Measurements from ENCODE around the gene CHIT1. TPM values are rescaled to one million over a fixed set of nuclear protein-coding genes. Genes with fewer than 3 reads are reported as not detected.

The CHIT1 gene
- total and polyA plus RNA-seq, 2 of the 13 experiments (the other 11 are each of a cell fraction or from before 2014, with no cell fraction given): not detected

DNA sequence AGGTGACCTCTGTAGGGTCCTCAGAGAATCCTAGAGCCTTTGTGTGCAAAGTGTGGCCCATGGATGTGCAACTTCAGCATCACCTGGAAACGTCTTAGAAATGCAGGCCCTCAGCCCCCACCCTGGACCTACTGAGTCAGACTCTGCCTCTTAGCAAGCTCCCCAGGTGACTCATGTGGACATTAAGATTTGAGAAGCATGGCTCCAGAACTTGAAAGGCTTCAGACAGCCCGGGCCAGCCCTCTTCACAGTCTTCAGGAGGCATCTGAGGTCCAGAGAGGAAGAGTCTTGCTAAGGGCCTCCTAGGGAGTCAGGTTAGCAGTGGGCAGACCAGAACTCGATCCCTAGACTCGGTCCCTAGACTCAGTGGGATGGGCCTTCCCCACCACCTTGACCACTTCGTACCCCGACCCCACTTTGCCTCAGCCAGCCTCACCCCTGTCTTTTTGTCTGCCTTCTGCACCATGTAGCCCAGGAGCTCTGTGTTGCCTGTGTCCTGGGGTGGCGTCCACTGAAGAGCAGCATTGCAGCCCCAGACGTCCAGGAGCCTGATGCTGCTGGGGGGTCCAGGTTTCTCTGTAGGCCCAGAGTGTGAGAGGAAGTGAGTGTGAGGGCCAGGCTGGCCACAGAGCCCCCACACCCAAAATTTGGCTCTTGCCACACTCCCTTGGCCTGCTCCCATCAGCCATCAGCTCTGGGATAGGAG lies 58.7 kb downstream of the CHIT1 start:
- H3K4me2 ChIP-seq (ENCODE audit: low read depth, low read length): no peak overlapping the region
- BruUV-seq (replicated peaks): no TSS peak
- CTCF ChIA-PET (ENCODE audit: low intra/inter-chr PET ratio, low total read pairs): no interaction called here
- ATAC-seq (no peak), FAIRE-seq (no peak), DNase-seq (ENCODE audit: low spot score) (no peak)
- H4K20me1 ChIP-seq (ENCODE audit: insufficient read depth, low read length): 0 out of 2 replicates have a peak, but pooled peaks cover 4% of the 10 kb centered on the region
- TF ChIP-seq ZNF382 (CRISPR knock-in tag; IDR thresholded peaks at IDR 0.05; ENCODE audit: borderline replicate concordance): no peak
- TF ChIP-seq TEAD3 (CRISPR knock-in tag; optimal IDR thresholded peaks at IDR 0.05; ENCODE audit: borderline replicate concordance): no peak
- no peak for TF ChIP-seq JARID2 (CRISPR knock-in tag; IDR thresholded peaks at IDR 0.05; ENCODE audit: insufficient replicate concordance)
- no peak for TF ChIP-seq ZNF354B (CRISPR knock-in tag; IDR thresholded peaks at IDR 0.05)
- H3K79me2 ChIP-seq (ENCODE audit: insufficient read depth, low read length): no peaks in the 10 kb centered on the region
- POLR2A ChIA-PET: no interaction called here
- H3K36me3 ChIP-seq (replicated peaks in 1 of 2; ENCODE audit: control insufficient read depth in 1 of 2, insufficient read depth in 2 of 2, low read length in 2 of 2): no peaks in the 10 kb centered on the region
- no peak overlapping the region for H3K27ac ChIP-seq (ENCODE audit: extremely low read length, insufficient read depth, low read length)
- intact Hi-C loops (cut with micrococcal nuclease; ENCODE audit: unreplicated experiment): no loop called here
- H3K4me1 ChIP-seq (ENCODE audit: insufficient read depth, low read length): no peaks in the 10 kb centered on the region
- peaks cover 2 to 13% of the 10 kb centered on the region in 2 experiments; a peak in 3 of 5 replicates for H3K27me3 ChIP-seq (ENCODE audit: control insufficient read depth in 1 of 2, insufficient read depth in 2 of 2, low read length in 2 of 2)
- H3K9ac ChIP-seq (ENCODE audit: insufficient read depth, low read depth, low read length): no peak overlapping the region
- H2AFZ ChIP-seq (ENCODE audit: low read length): no peak overlapping the region
- WGBS (ENCODE audit: low lambda C conversion rate): 0% methylated on average over 2 of the region's 8 CpGs
- H3K9me3 ChIP-seq (ENCODE audit: low read length): no peaks in the 10 kb centered on the region
- in situ Hi-C loops (cut with HindIII; ENCODE audit: extremely low pct_ligation_motif_present, low pct_unique_long_range_greater_than_20kb): loop anchor here (5.0 kb wide), 1 partner anchor 53 kb away; no protein-coding TSS in a partner anchor
- no peak overlapping the region for H3K4me3 ChIP-seq (replicated peaks in 1 of 3; ENCODE audit: insufficient read depth in 1 of 3, low read depth in 2 of 3, low read length in 3 of 3)

DNA sequence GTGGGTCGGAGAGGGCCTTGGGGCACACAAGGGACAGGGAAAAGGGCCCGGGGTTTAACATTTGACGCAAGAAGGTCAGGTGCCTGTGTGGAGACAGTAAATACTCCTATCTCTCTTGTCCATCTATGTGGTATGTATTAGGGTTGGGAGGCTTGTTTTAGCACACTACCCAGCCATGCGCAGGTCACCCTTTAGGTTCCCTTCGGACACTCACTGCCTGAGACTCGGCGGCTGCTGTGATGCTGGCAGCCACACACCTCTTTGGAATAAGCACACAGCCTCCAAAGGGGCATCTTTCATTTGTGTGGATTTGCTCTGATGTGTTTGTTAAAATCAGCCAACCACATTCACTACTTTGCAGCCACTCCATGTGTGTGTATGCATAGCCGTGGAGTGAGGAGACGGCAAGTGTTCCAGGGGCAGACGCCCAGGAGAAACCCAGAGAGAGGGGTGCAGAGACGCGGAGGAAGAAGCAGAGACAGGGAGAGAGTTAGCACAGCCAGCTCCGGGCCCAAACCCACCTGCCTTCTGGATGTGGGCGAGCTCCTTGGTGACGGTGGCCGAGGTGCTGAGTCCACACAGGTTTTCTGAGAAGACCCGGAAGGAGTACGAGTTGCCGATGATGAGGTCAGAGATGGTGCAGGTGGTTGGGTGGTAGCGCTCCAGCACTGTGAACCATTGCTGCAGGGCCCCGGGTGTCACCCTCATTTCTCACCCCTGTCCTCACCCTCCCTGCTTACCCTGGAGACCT lies 59.5 kb downstream of the CHIT1 start:
- CTCF ChIA-PET (ENCODE audit: low intra/inter-chr PET ratio, low total read pairs): no interaction called here
- TF ChIP-seq MZF1 (CRISPR knock-in tag; IDR thresholded peaks at IDR 0.05; ENCODE audit: borderline replicate concordance) (no peak), ZNF12 (CRISPR knock-in tag; IDR thresholded peaks at IDR 0.05) (no peak), PLRG1 (conservative IDR thresholded peaks at IDR 0.05) (no peak), BATF2 (CRISPR knock-in tag; IDR thresholded peaks at IDR 0.05) (no peak), ZBTB42 (CRISPR knock-in tag; IDR thresholded peaks at IDR 0.05) (no peak), PPARG (CRISPR knock-in tag; conservative IDR thresholded peaks at IDR 0.05) (no peak), ZNF614 (CRISPR knock-in tag; IDR thresholded peaks at IDR 0.05; ENCODE audit: borderline replicate concordance) (no peak), GLMP (CRISPR knock-in tag; IDR thresholded peaks at IDR 0.05; ENCODE audit: borderline replicate concordance) (no peak), BORCS8-MEF2B (CRISPR knock-in tag; IDR thresholded peaks at IDR 0.05) (no peak)
- TF ChIP-seq, protein P1, sequence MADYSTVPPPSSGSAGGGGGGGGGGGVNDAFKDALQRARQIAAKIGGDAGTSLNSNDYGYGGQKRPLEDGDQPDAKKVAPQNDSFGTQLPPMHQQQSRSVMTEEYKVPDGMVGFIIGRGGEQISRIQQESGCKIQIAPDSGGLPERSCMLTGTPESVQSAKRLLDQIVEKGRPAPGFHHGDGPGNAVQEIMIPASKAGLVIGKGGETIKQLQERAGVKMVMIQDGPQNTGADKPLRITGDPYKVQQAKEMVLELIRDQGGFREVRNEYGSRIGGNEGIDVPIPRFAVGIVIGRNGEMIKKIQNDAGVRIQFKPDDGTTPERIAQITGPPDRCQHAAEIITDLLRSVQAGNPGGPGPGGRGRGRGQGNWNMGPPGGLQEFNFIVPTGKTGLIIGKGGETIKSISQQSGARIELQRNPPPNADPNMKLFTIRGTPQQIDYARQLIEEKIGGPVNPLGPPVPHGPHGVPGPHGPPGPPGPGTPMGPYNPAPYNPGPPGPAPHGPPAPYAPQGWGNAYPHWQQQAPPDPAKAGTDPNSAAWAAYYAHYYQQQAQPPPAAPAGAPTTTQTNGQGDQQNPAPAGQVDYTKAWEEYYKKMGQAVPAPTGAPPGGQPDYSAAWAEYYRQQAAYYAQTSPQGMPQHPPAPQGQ (CRISPR knock-in tag; IDR thresholded peaks at IDR 0.05; ENCODE audit: borderline replicate concordance): no peak

More for the DNA sequence above, 59.5 kb downstream of the CHIT1 start:
- DNase-seq (ENCODE audit: low spot score) (no peak), ATAC-seq (no peak), FAIRE-seq (no peak)
- intact Hi-C loops (cut with micrococcal nuclease; ENCODE audit: unreplicated experiment) (no loop called here), in situ Hi-C loops (cut with HindIII; ENCODE audit: extremely low pct_ligation_motif_present, low pct_unique_long_range_greater_than_20kb) (loop anchor here (5.0 kb wide), 2 partner anchors 47 to 53 kb away; no protein-coding TSS in a partner anchor)
- Histone ChIP-seq H4K20me1 (ENCODE audit: insufficient read depth, low read length) (0 out of 2 replicates have a peak, but pooled peaks cover 4% of the 10 kb centered on the region), H3K9me3 (ENCODE audit: low read length) (no peaks in the 10 kb centered on the region), H3K27me3 (ENCODE audit: control insufficient read depth in 1 of 2, insufficient read depth in 2 of 2, low read length in 2 of 2) (peaks cover 2 to 13% of the 10 kb centered on the region in 2 experiments; a peak in 3 of 5 replicates), H3K4me3 (replicated peaks in 1 of 3; ENCODE audit: insufficient read depth in 1 of 3, low read depth in 2 of 3, low read length in 3 of 3) (no peak overlapping the region), H3K79me2 (ENCODE audit: insufficient read depth, low read length) (no peaks in the 10 kb centered on the region), H3K4me1 (ENCODE audit: insufficient read depth, low read length) (no peaks in the 10 kb centered on the region), H2AFZ (ENCODE audit: low read length) (no peak overlapping the region), H3K27ac (ENCODE audit: extremely low read length, insufficient read depth, low read length) (no peak overlapping the region), H3K4me2 (ENCODE audit: low read depth, low read length) (no peak overlapping the region), H3K36me3 (replicated peaks in 1 of 2; ENCODE audit: control insufficient read depth in 1 of 2, insufficient read depth in 2 of 2, low read length in 2 of 2) (no peaks in the 10 kb centered on the region), H3K9ac (ENCODE audit: insufficient read depth, low read depth, low read length) (no peak overlapping the region)
- BruUV-seq (replicated peaks): no TSS peak
- WGBS (ENCODE audit: low lambda C conversion rate): 40% methylated on average over 15 of the region's 21 CpGs
- POLR2A ChIA-PET: no interaction called here

Measured in HepG2 (cell line).